ENCODE results near the gene CFHR5.
"Not testable (repeated sequence)": the region's sequence is repeated elsewhere in the genome, so short reads cannot be mapped to it uniquely, and the experiment has no call there.

The CFHR5 gene

GRCh38 chr1:196977278-196977677, at the start of gene CFHR5:
Gene CFHR5 (plus strand): TSS chr1:196977556. CDS start chr1:196977665, 109 bp downstream.
- no peak for DNase-seq

- DNase-seq: not testable (repeated sequence)
Observed at GRCh38 chr1:196932853-196933252, 44.5 kb upstream of the CFHR5 start.

- DNase-seq: no peak
Observed at GRCh38 chr1:196933531-196934189, 43.7 kb upstream of the CFHR5 start.

GRCh38 chr1:196941474-196941873, 35.9 kb upstream of the CFHR5 start:
- not testable (repeated sequence) for DNase-seq

GRCh38 chr1:196943568-196943967, 33.8 kb upstream of the CFHR5 start, which contains the start of gene CFHR2:
Gene CFHR2 (plus strand): TSS chr1:196943738. CDS start chr1:196943881, 143 bp downstream.
- DNase-seq: not testable (repeated sequence)

DNA sequence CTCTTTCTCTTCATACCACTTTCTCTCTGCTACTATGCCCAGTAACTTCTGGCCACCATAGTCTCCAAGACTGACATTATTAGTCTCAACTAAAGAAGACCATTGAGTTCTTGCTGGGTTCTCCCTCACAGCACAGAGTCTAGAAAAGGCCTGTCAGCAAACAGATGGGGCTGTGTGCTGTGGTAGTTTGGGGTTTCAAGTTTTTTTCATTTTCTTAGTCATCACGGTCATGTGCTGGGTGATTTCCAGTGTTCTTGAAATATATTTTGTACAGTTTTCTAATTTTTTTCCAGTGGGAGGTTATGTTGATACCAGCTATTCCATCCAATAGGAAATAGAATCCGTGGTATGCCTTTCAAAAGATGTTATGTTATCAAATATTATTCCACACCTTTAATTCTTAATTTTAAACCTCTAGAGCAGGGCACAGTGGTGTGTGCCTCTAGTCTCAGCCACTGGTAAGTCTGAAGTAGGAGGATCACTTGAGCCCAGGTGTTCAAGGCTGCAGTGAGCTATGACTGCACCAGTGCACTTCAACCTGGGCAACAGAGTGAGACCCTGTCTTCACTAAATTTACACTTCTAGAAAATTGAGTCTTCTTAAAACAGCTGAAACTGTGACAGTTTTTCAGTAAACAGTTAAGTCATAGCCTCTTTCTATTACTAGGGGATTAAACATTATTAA, 25.5 kb upstream of the CFHR5 start:
- no peak for DNase-seq

- DNase-seq: no peak
Observed at GRCh38 chr1:196954778-196955177, 22.6 kb upstream of the CFHR5 start.

- DNase-seq: no peak
Observed at GRCh38 chr1:196955926-196956325, 21.4 kb upstream of the CFHR5 start.

- DNase-seq: no peak
Observed at GRCh38 chr1:196960854-196961253, 16.5 kb upstream of the CFHR5 start.

DNA sequence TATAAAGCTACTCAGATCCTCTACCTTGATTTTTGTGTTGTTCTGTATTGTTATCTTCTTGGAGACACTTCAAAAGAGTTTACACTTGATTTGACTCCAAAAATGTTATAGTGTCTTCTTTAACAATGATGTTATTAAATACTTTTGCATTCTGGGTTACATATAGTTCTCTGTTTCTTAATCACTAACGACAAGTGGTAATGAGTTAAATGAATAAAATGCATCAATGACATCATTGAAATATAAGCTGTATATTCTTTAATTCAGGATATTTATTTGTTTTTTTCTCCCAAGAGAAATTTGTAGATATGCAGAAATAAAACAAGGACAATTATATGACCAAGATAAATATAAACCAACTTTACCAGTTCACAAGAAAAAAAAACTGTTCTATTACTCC, 7.2 kb upstream of the CFHR5 start:
- no peak for DNase-seq

GRCh38 chr1:196976278-196976677, 1.1 kb upstream of the CFHR5 start:
- DNase-seq: no peak

GRCh38 chr1:196980859-196981258, 3.5 kb downstream of the CFHR5 start:
- no peak for DNase-seq

DNA sequence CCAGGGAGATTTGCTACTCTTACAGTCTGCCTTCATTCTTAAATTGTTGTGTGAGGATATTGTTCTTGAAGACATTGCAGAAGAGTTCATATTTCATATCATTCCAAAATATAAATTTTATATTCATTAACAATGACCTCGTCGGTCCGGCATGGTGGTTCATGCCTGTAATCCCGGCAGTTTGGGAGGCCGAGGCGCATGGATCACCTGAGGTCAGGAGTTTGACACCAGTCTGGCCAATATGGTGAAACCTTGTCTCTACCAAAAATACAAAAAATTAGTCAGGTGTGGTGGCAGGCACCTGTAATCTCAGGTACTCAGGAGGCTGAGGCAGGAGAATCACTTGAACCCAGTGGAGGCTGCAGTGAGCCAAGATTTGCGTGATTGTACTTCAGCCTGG, 4.9 kb downstream of the CFHR5 start:
- not testable (repeated sequence) for DNase-seq

GRCh38 chr1:196991919-196992651, 14.7 kb downstream of the CFHR5 start:
- not testable (repeated sequence) for DNase-seq

DNA sequence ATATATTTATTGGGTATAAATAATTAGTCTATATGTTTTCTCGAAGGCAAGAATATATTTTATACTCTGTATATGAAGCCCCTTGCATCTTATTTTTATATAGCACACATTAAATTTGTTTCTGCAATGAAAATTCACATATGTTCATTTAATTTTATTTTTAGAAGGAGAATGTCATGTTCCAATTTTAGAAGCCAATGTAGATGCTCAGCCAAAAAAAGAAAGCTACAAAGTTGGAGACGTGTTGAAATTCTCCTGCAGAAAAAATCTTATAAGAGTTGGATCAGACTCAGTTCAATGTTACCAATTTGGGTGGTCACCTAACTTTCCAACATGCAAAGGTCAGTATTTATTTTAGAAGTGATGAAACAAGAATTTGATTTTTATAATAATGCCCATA, 16.6 kb downstream of the CFHR5 start:
- DNase-seq: no peak

GRCh38 chr1:196997423-196997822, 20.1 kb downstream of the CFHR5 start:
- no peak for DNase-seq

- no peak for DNase-seq
Observed at GRCh38 chr1:197001828-197002227, 24.5 kb downstream of the CFHR5 start.

- no peak for DNase-seq
Observed at GRCh38 chr1:197003132-197003531, 25.8 kb downstream of the CFHR5 start.

DNA sequence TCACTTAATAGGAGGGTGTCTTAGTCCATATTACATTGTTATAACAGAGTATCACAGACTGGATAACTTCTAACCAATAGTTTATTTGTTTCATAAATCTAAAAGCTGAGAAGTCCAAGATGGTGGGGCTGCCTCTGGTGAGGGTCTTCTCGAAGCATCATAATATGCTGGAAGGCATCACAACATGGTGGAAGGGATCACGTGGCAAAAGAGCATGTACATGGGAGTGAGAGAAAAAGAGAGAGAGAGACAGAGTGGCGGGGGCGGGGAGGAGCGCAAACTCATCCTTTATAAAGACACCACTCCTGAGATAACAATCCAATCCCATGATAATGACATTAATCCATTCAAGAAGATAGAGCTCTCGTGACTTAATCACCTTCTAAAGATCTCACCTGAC, 31.5 kb downstream of the CFHR5 start:
- no peak for DNase-seq

DNA sequence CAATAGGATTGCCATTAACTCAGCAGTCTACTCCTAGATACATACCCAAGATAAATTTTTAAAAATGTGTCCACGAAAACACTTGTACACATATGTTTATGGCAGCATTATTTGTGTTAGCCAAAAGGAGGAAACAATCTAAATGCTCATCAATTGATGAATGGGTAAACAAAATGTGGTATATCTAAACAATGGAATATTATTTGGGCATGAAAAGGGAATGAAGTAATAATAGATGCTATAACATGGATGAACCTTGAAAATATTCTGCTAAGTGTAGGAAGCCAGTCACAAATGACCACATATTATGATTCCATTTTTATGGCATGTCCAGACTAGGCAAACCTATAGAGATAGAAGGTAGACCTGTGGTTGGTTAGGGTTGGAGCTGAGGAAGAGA, 34.3 kb downstream of the CFHR5 start:
- DNase-seq: no peak

GRCh38 chr1:197013234-197013633, 35.9 kb downstream of the CFHR5 start:
- DNase-seq: no peak

GRCh38 chr1:197016751-197017150, 39.4 kb downstream of the CFHR5 start:
- no peak for DNase-seq

- DNase-seq: no peak
Observed at GRCh38 chr1:197017558-197018146, 40.3 kb downstream of the CFHR5 start.
